ENCODE measurements around the gene MYL11.
"Not testable (repeated sequence)": the region's sequence is repeated elsewhere in the genome, so short reads cannot be mapped to it uniquely, and the experiment has no call there.

The MYL11 gene

GRCh38 chr16:30371248-30371816 lies 3.3 kb upstream of the MYL11 start:
- no peak for DNase-seq

GRCh38 chr16:30372038-30372712 lies 2.4 kb upstream of the MYL11 start:
- peak; percentile 55 for DNase-seq

DNA sequence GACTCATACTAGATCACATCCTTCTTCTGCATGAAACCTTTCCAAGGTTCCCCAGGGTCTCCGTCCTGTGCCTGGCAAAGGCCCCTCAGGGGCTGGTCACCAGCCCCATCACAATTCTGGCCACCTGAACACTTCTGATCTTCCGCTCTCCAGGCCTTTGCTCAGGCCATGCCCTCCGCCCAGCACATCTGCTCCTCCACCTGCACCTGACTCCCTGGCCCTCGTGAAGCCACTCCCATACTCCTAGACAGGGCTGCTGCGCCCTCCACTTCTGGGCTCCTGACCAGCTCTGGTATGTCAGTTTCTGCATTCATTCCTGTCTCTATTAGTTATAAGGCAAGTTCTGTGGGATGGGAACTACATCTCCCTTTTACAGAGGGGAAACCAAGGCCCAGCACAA lies 1.9 kb upstream of the MYL11 start:
- no peak for DNase-seq

DNA sequence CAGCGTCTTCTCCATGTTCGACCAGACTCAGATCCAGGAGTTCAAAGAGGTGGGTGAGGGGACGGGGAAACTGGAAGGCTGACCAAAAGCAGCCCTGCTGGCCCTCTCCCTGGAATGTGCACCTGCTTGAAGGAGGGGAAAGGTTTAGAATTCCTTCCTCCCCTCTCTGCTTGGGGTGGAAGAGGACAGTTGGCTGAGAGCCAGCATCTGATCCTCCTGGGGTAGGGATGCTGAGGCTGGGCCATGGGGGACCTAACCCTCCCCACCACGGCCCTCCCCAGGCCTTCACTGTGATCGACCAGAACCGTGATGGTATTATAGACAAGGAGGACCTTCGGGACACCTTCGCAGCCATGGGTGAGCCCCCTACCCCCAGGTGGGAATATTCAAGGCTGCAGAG lies 1.3 kb downstream of the MYL11 start:
- DNase-seq = no peak

DNA sequence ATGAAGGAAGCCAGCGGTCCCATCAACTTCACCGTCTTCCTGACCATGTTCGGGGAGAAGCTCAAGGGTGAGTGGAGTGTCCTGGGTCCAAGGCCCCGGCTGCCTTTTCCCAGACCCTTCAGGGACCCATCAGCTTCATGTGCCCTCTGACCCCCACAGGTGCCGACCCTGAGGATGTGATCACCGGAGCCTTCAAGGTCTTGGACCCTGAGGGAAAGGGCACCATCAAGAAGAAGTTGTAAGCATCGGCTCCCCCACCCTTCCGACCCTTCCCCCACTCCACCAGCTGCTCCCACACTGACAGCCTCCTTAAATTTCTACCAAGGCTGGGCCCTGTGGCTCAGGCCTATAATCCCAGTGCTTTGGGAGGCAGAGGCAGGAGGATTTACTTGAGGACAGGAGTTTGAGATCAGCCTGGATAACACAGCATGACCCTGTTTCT lies 1.9 kb downstream of the MYL11 start:
- DNase-seq = no peak

DNA sequence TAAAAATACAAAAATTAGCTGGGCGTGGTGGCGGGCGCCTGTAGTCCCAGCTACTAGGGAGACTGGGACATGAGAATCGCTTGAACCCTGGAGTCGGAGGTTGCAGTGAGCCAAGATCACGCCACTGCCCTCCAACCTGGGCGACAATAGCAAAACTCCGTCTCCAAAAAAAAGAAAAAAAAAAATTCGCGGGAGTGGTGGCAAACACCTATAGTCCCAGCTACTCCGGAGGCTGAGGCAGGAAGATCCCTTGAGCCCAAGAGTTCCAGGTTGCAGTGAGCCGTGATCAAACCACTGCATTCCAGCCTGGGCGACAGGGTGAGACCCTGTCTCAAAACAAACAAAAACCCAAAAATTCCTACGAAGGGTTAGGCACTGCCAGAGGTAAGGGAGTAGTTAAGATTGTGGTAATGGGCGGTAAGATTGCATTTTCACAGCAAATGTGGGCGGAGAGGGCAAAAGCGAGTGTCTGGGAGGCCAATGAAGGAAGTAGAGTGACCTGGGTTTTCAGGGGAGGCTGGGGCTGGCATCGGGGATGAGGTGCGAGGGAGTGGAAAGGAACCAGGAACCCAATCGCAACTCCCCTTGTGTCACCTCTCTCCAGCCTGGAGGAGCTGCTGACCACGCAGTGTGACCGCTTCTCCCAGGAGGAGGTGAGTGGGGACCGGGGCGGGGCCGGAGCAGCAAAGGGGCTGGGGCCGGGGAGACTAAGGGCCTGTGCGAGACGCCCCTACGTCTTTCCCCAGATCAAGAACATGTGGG lies 2.6 kb downstream of the MYL11 start:
- no peak for DNase-seq

DNA sequence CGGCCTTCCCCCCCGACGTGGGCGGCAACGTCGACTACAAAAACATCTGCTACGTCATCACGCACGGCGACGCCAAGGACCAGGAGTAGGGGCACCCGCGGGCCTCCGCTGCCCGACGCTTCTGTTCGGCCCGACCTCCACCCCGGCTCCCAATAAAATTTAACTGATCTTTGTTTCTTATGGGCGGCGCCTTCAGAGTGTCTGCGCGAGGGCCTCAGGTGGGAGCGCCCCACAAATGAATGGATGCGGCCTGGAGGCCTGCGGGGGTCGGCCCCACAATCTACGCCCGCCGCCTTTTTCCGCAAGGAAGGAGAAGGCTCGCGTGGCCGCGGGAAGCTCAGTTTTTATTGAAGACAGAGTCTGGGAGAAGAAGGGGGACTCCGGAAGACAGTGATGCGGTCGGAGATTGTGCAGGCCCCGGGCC lies 3.2 kb downstream of the MYL11 start:
- DNase-seq = peak; percentile 92

DNA sequence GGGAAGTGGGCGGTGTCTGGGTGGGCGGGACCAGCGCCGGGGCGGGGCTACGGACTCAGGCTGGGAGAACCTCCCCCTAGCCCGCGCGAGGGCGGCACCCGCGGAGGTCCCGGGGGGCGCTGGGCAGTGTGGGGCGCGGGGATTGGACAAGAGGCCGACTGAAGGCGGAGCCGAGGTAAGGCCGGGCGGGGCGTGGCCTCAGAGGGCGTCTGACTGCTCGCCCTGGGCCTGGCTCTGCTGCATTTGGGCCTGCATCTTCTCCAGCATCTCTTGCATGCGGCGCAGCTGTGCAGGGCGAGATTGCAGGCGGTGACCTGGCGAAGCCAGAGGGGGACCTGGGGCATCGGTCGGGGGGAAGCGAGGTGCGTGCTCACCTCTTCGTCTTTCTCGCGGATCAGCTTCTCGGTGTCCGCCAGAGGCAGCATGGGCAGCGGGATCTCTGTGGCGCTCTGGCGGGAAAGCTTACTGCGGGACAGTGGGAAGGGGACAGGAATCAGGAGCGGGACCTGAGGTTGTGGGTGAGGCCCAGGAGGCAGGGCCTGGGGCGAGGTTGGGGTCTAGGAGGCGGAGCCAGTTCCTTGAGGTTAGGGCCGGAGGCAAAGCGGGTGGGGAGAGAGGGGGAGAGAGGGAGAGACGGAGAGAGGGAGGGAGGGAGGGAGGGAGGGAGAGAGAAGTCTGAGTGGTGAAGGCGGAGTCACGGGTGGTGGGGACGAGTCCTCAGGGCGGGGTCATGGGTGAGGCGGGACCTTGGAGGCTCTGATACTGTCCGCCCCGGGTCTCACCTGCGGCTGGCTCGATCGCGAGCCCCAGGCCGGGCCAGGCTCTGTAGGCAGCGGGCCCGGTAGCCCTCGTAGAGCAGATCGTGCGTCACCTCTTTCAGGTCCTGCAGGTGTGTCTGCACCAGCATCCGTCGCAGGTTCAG lies 3.9 kb downstream of the MYL11 start:
- DNase-seq = peak; percentile 100

GRCh38 chr16:30379158-30379783 lies 4.7 kb downstream of the MYL11 start:
- no peak for DNase-seq

DNA sequence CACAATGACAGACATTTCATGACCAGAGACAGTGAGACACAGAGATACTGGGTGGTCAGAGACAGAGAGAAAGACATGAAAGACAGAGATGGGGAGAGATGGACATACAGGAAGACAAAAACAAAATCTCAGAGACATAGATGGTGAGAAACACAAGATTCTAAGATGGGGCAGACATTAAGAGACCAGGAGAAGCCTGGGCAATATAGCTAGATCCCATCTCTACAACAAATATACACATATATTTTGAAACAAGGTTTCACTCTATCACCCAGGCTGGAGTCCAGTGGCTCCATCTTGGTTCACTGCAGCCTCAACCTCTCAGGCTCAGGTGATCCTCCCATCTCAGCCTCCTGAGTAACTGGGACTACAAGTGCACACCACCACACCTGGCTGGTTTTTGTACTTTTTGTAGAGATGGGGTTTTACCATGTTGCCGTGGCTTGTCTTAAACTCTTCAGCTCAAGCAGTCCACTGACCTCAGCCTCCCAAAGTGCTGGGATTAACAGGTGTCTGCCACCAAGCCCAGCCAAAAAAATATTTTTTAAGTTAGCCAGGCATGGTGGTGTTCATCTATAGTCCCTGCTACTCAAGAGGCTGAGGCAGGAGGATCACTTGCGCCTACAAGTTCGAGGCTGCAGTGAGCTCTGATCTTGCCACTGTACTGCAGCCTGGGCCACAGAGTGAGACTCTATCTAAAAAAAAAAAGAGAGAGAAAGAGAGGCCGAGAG lies 5.6 kb downstream of the MYL11 start:
- DNase-seq = no peak

DNA sequence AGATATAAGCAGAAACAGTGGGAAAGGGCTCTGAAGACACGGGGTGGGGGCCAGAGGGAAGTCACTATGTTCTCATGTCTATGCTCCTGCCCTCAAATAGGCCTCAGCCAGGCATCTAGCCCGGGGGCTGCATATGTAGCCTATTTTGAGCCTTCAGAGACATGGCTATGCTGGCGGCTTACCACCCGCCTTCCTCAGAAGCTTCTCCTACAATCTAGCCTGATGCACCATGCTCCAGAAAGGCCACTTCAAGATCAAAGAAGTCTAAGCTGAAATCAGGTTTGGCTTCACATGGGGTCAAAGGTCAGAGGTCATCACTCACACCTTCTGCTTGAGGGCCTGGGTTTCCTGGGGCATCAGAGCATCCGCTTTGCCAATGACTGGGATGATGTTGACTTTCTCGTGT lies 6.2 kb downstream of the MYL11 start:
- no peak for DNase-seq

GRCh38 chr16:30381291-30382041 lies 6.9 kb downstream of the MYL11 start:
- DNase-seq = no peak

- peak; percentile 86 for DNase-seq
Observed at GRCh38 chr16:30382111-30382881, 7.7 kb downstream of the MYL11 start, which contains the start of gene SEPTIN1. SEPTIN1 (minus strand) TSS chr16:30382561; CDS start chr16:30382542, 19 bp downstream.

DNA sequence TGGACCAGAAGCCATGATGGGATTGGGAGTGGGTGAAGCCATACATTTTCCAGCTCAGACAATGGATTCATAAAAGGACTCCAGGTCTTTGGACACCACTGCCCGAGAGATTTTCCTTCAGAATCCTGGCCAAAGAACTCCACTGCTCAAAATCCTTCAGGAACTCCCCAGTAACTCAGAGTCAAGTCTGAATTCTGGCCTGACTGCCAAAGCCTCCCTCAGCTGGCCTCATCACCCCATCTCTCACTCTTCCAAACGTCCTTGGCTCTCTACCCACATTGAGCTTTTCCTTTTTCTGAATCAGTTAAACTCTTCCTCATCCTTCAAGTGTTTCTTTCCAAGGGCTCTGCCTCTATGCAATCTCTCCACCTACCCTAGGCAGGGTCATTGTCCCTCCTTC lies 8.9 kb downstream of the MYL11 start:
- no peak for DNase-seq

GRCh38 chr16:30394592-30395154 lies 20.1 kb downstream of the MYL11 start:
- no peak for DNase-seq

- peak; percentile 78 for DNase-seq
Observed at GRCh38 chr16:30395155-30395991, 20.8 kb downstream of the MYL11 start, which contains the start of gene ZNF48. ZNF48 (plus strand) TSS chr16:30395420; CDS start chr16:30395795, 375 bp downstream.

DNA sequence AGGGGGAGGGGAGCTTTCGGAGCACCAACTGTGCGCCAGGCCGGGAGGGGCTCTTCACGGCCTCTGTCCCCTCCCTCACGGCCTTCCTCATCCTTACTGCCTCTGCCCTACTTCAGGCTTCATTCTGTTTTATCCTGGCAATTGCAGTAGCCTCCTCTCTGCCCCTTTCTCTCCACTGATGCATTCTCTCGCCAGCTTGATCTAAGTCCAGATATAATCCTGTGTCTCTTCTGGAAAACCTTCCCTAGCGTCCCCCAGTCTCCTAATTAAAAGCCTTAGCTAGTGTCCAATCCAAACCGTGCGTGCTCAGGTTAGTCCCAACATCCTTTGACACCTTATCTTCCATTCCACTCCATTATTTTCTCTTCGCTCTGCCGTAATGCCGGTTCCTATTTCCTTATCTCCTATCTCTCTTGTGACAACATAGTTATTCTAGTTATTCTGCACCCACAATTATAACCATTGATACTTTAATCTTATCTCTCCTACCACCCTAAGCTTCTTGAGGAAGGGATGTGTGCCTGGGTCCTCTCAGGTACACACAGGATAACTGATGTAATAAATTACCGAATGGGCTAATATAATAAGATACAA lies 21.5 kb downstream of the MYL11 start:
- DNase-seq = no peak

GRCh38 chr16:30396627-30397026 lies 22.0 kb downstream of the MYL11 start:
- DNase-seq = not testable (repeated sequence)

Measured in activated CD8-positive, alpha-beta memory T cell treated with anti-CD3 and anti-CD28 coated beads, Interleukin-2, amount 50 U/mL, for 48 hours (primary cell).